Transverse colon (tissue), 4 donors: ENCODE measurements around the gene GALM.

Experiments
- CTCF ChIP-seq, 5 experiments: fragments of 200-600 bp in 3 of 5; fragments of 450-650 bp in 2 of 5; sonication (generic) in 3 of 5; IDR thresholded peaks; 1 replicate in 2 of 5; 2 replicates in 3 of 5; pipeline ENCODE4 v1.5.1; 2016 to 2017; ENCODE audit warnings: antibody characterized with exemption in 5 of 5, inconsistent platforms in 3 of 5, mild to moderate bottlenecking in 2 of 5, moderate library complexity in 1 of 5
- POLR2AphosphoS5 ChIP-seq, 3 donors: sonication (generic); formaldehyde crosslinking; IDR thresholded peaks; one replicate each; pipeline ENCODE4 v1.6.1; 2016; ENCODE audit warnings: antibody characterized with exemption in 3 of 3

GRCh38 chr2:38648107-38648761 lies 17.7 kb upstream of the GALM start:
- TF ChIP-seq CTCF (IDR thresholded peaks at IDR 0.05) (no peak), POLR2AphosphoS5 (IDR thresholded peaks at IDR 0.05) (no peak)
